Immature natural killer cell (primary cell): Measurements from ENCODE around the gene SLC17A5. TPM values are rescaled to one million over a fixed set of nuclear protein-coding genes. Genes with fewer than 3 reads are reported as not detected.
A peak's percentile ranks its signal among the peaks of the same experiment; 100 is the strongest.
"Not testable (repeated sequence)": the region's sequence is repeated elsewhere in the genome, so short reads cannot be mapped to it uniquely, and the experiment has no call there.

Source experiments
- DNase-seq, 3 donors: peaks; one replicate each; pipeline ENCODE4 v3.0.0; 2022; ENCODE audit warnings: mixed read lengths in 1 of 3
- H3K27ac Mint-ChIP-seq, 6 donors: one replicate each; pipeline ENCODE4 v1.8.0; 2020; ENCODE audit warnings: mixed read lengths in 6 of 6, mild to moderate bottlenecking in 5 of 6, inconsistent platforms in 4 of 6, moderate library complexity in 3 of 6
- H3K27me3 Mint-ChIP-seq, 3 donors: one replicate each; pipeline ENCODE4 v1.8.0; 2020 to 2021; ENCODE audit warnings: low read depth in 3 of 3, mild to moderate bottlenecking in 3 of 3, mixed read lengths in 3 of 3, moderate library complexity in 3 of 3, inconsistent platforms in 1 of 3
- H3K36me3 Mint-ChIP-seq, 3 donors: one replicate each; pipeline ENCODE4 v1.8.0; 2020; ENCODE audit warnings: mixed read lengths in 3 of 3, inconsistent platforms in 2 of 3, mild to moderate bottlenecking in 2 of 3
- H3K4me1 Mint-ChIP-seq, 2 donors: one replicate each; pipeline ENCODE4 v1.8.0; 2020; ENCODE audit warnings: inconsistent platforms in 2 of 2, mild to moderate bottlenecking in 2 of 2, mixed read lengths in 2 of 2, moderate library complexity in 1 of 2
- H3K4me3 Mint-ChIP-seq, 5 donors: one replicate each; pipeline ENCODE4 v1.8.0; 2020; ENCODE audit warnings: mild to moderate bottlenecking in 5 of 5, mixed read lengths in 5 of 5, inconsistent platforms in 3 of 5, moderate library complexity in 3 of 5
- H3K9me3 Mint-ChIP-seq, 6 donors: one replicate each; pipeline ENCODE4 v1.8.0; 2020; ENCODE audit warnings: mild to moderate bottlenecking in 6 of 6, mixed read lengths in 6 of 6, inconsistent platforms in 4 of 6, moderate library complexity in 3 of 6
- polyA plus RNA-seq, 3 donors: library from polyadenylated mRNA; unstranded; fragments of 300-500 nt; fragmentation: Illumina TruSeq; gene quantifications; one replicate each; pipeline ENCODE4 v1.2.3, GENCODE V29; 2021

SLC17A5 gene
- polyA plus RNA-seq, 3 donors from 2014 or later, result 3.0 to 9.4 (median 5.9) TPM

- no peaks in the 10 kb centered on the region for H3K4me1 Mint-ChIP-seq
- H3K27ac Mint-ChIP-seq, result no peak overlapping the region
- H3K36me3 Mint-ChIP-seq, result peaks cover 0 to 7% (median 5%) of the 10 kb centered on the region in 3 donors
- peaks cover 0 to 7% (median 4%) of the 10 kb centered on the region in 6 donors for H3K9me3 Mint-ChIP-seq
- H3K27me3 Mint-ChIP-seq, result peaks cover 0 to 19% (median 8%) of the 10 kb centered on the region in 3 donors
- no peak overlapping the region for H3K4me3 Mint-ChIP-seq
- no peak for DNase-seq
Measured at GRCh38 chr6:73680289-73680918, 26.6 kb upstream of the SLC17A5 start.

- not testable (repeated sequence) for H3K9me3 Mint-ChIP-seq, H3K4me1 Mint-ChIP-seq, H3K27ac Mint-ChIP-seq, H3K4me3 Mint-ChIP-seq, H3K36me3 Mint-ChIP-seq, DNase-seq
- peaks cover 0 to 17% (median 8%) of the 10 kb centered on the region in 3 donors for H3K27me3 Mint-ChIP-seq
Measured at GRCh38 chr6:73679846-73680245, 26.1 kb upstream of the SLC17A5 start.

- H3K27ac Mint-ChIP-seq, result no peak overlapping the region
- no peaks in the 10 kb centered on the region for H3K4me1 Mint-ChIP-seq
- DNase-seq, result no peak
- peaks cover 0 to 7% (median 4%) of the 10 kb centered on the region in 6 donors for H3K9me3 Mint-ChIP-seq
- no peak overlapping the region for H3K4me3 Mint-ChIP-seq
- peaks cover 0 to 7% (median 5%) of the 10 kb centered on the region in 3 donors for H3K36me3 Mint-ChIP-seq
- peaks cover 0 to 11% (median 8%) of the 10 kb centered on the region in 3 donors for H3K27me3 Mint-ChIP-seq
Measured at GRCh38 chr6:73679009-73679408, 25.2 kb upstream of the SLC17A5 start.

GRCh38 chr6:73675466-73676098, 21.8 kb upstream of the SLC17A5 start:
- no peaks in the 10 kb centered on the region for H3K36me3 Mint-ChIP-seq
- no peaks in the 10 kb centered on the region for H3K9me3 Mint-ChIP-seq
- H3K4me3 Mint-ChIP-seq, result no peak overlapping the region
- peak; percentile 54 to 63 (median 59) for DNase-seq
- no peaks in the 10 kb centered on the region for H3K4me1 Mint-ChIP-seq
- H3K27me3 Mint-ChIP-seq, result peaks cover 0 to 10% (median 6%) of the 10 kb centered on the region in 3 donors
- no peak overlapping the region for H3K27ac Mint-ChIP-seq

GRCh38 chr6:73671911-73672685, 18.3 kb upstream of the SLC17A5 start:
- H3K27me3 Mint-ChIP-seq, result peaks cover 0 to 8% (median 4%) of the 10 kb centered on the region in 3 donors
- no peaks in the 10 kb centered on the region for H3K9me3 Mint-ChIP-seq
- H3K36me3 Mint-ChIP-seq, result no peaks in the 10 kb centered on the region
- no peaks in the 10 kb centered on the region for H3K4me1 Mint-ChIP-seq
- no peak for DNase-seq
- H3K4me3 Mint-ChIP-seq, result no peak overlapping the region
- no peak overlapping the region for H3K27ac Mint-ChIP-seq

GRCh38 chr6:73669005-73669404, 15.2 kb upstream of the SLC17A5 start:
- Mint-ChIP-seq H3K4me1 (no peaks in the 10 kb centered on the region), H3K4me3 (no peak overlapping the region), H3K27ac (no peak overlapping the region), H3K27me3 (peaks cover 3 to 5% (median 3%) of the 10 kb centered on the region in 3 donors), H3K9me3 (no peaks in the 10 kb centered on the region), H3K36me3 (no peaks in the 10 kb centered on the region)
- no peak for DNase-seq

DNA sequence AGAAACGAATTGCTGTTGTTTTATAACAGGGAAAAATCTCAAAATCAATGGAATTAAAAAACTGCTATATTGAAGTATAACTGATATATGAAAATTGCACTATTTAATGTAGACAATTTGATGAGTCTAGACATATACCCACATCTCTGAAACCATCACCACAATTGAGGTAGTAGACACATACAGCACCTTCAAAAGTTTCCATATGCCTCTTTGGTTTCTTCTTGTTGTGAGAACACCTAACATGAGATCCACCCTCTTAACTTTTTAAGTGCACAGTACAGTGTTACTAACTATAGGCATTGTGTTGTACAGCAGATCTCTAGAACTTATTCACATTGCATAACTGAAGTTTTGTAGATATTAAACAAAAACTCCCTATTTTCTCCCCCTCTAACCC, 14.0 kb upstream of the SLC17A5 start:
- Mint-ChIP-seq H3K27ac (no peak overlapping the region), H3K9me3 (no peaks in the 10 kb centered on the region), H3K27me3 (peaks cover 3 to 5% (median 3%) of the 10 kb centered on the region in 3 donors)

GRCh38 chr6:73666393-73666792, 12.6 kb upstream of the SLC17A5 start:
- H3K4me3 Mint-ChIP-seq, result no peak overlapping the region
- peaks cover 0 to 4% (median 3%) of the 10 kb centered on the region in 3 donors for H3K27me3 Mint-ChIP-seq
- no peaks in the 10 kb centered on the region for H3K4me1 Mint-ChIP-seq
- H3K36me3 Mint-ChIP-seq, result no peaks in the 10 kb centered on the region
- H3K9me3 Mint-ChIP-seq, result no peaks in the 10 kb centered on the region
- DNase-seq, result no peak
- H3K27ac Mint-ChIP-seq, result no peak overlapping the region

More for the DNA sequence above, 14.0 kb upstream of the SLC17A5 start:
- H3K36me3 Mint-ChIP-seq, result no peaks in the 10 kb centered on the region
- no peak overlapping the region for H3K4me3 Mint-ChIP-seq
- no peak for DNase-seq
- H3K4me1 Mint-ChIP-seq, result no peaks in the 10 kb centered on the region

DNA sequence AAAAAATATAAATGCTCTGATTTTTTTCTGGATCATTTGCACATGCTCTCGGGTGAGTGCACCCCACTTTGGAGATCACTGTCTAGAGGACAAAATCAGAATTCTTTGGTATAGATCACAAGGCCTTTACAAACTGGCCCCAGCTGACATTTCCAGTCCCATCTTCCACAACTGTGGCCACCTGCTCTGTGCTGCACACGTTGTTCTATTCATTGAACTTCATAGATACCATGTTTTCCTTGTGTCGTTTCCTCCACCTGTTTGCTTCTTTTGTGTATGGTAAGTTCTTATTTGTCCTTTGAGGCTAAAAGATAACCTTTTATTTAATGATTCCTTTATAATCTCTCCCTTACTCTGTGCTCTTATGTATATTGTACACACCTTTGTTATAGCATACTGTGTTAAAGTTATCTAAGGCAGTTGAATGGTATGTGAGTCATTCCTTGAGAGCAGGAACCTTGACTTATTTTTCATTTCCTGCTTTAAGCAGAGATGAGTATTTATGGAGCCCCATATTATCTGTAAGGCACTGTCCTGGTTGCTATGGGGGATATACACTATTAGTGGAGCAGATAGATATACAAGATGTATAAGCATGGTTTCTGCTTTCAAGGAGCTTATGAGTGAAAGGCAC, 12.0 kb upstream of the SLC17A5 start:
- no peak for DNase-seq
- no peaks in the 10 kb centered on the region for H3K36me3 Mint-ChIP-seq
- no peak overlapping the region for H3K4me3 Mint-ChIP-seq
- H3K27ac Mint-ChIP-seq, result no peak overlapping the region
- no peaks in the 10 kb centered on the region for H3K9me3 Mint-ChIP-seq
- peaks cover 0 to 4% (median 3%) of the 10 kb centered on the region in 3 donors for H3K27me3 Mint-ChIP-seq
- no peaks in the 10 kb centered on the region for H3K4me1 Mint-ChIP-seq

GRCh38 chr6:73664701-73665100, 10.9 kb upstream of the SLC17A5 start:
- Mint-ChIP-seq H3K27me3 (peaks cover 0 to 3% (median 3%) of the 10 kb centered on the region in 3 donors), H3K27ac (no peak overlapping the region), H3K9me3 (no peaks in the 10 kb centered on the region), H3K4me3 (no peak overlapping the region), H3K36me3 (no peaks in the 10 kb centered on the region), H3K4me1 (no peaks in the 10 kb centered on the region)
- no peak for DNase-seq

GRCh38 chr6:73657201-73657600, 3.4 kb upstream of the SLC17A5 start:
- Mint-ChIP-seq H3K36me3 (no peaks in the 10 kb centered on the region), H3K27me3 (peaks cover 0 to 9% (median 4%) of the 10 kb centered on the region in 3 donors), H3K4me1 (peaks cover 37 to 50% of the 10 kb centered on the region in 2 donors), H3K27ac (peak overlapping the region; percentile 73 to 93 (median 88)), H3K9me3 (no peaks in the 10 kb centered on the region), H3K4me3 (peak overlapping the region; percentile 42 to 80 (median 49))
- DNase-seq, result peak; percentile 44 to 64 (median 63)

DNA sequence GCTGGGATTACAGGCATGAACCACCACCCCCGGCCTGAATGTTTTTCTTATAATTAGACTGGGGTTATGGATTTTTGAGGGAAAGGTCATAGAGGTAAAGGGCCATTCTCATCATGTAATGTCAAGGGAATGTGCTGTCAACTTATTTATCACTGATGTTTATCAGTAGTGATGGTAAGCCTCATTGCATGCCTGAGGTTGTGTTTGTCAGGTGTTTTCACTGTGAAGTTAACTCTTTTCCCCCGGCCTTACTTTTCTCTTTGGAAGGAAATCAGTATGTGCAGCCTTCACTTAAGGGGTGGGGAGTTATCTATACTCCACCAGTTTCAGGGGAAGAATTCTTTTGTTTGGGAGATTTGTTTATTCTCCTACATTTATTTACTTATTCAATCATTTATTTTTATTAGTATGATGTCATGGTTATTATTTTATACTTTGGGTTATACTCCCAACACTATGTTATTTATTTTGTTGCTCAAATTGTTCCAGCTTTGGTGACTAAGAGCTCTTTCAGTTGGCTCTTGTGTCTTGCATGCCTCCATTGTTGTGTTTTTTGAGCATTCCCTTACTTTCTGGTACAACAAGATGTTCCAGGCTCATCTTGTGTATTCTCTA, 2.8 kb upstream of the SLC17A5 start:
- no peaks in the 10 kb centered on the region for H3K9me3 Mint-ChIP-seq
- no peak for DNase-seq
- H3K4me1 Mint-ChIP-seq, result peaks cover 39 to 56% of the 10 kb centered on the region in 2 donors
- H3K36me3 Mint-ChIP-seq, result no peaks in the 10 kb centered on the region
- peaks cover 0 to 7% (median 4%) of the 10 kb centered on the region in 3 donors for H3K27me3 Mint-ChIP-seq
- peak overlapping the region in 4 of 5 donors; percentile 42 to 80 (median 53) for H3K4me3 Mint-ChIP-seq
- peak overlapping the region; percentile 73 to 93 (median 88) for H3K27ac Mint-ChIP-seq

GRCh38 chr6:73655341-73655917, 1.6 kb upstream of the SLC17A5 start:
- peak overlapping the region; percentile 64 to 98 (median 98) for H3K4me3 Mint-ChIP-seq
- peaks cover 0 to 7% (median 6%) of the 10 kb centered on the region in 3 donors for H3K27me3 Mint-ChIP-seq
- no peak for DNase-seq
- peak overlapping the region; percentile 85 to 96 (median 92) for H3K27ac Mint-ChIP-seq
- H3K4me1 Mint-ChIP-seq, result peaks cover 40 to 62% of the 10 kb centered on the region in 2 donors
- peaks cover 0 to 2% (median 0%) of the 10 kb centered on the region in 3 donors for H3K36me3 Mint-ChIP-seq
- H3K9me3 Mint-ChIP-seq, result no peaks in the 10 kb centered on the region
